GM18511 (cell line): Measurements from ENCODE around the gene FMNL3.
A peak's percentile ranks its signal among the peaks of the same experiment; 100 is the strongest.
"Not testable (repeated sequence)": the region's sequence is repeated elsewhere in the genome, so short reads cannot be mapped to it uniquely, and the experiment has no call there.

Experiments used
- ATAC-seq: cut with Tn5 transposase; IDR thresholded peaks from one replicate; pipeline ENCODE4 v1.9.1; 2021; ENCODE audit warnings: mild to moderate bottlenecking, moderate library complexity; ENCODE audit not compliant: unreplicated experiment

FMNL3 gene

DNA sequence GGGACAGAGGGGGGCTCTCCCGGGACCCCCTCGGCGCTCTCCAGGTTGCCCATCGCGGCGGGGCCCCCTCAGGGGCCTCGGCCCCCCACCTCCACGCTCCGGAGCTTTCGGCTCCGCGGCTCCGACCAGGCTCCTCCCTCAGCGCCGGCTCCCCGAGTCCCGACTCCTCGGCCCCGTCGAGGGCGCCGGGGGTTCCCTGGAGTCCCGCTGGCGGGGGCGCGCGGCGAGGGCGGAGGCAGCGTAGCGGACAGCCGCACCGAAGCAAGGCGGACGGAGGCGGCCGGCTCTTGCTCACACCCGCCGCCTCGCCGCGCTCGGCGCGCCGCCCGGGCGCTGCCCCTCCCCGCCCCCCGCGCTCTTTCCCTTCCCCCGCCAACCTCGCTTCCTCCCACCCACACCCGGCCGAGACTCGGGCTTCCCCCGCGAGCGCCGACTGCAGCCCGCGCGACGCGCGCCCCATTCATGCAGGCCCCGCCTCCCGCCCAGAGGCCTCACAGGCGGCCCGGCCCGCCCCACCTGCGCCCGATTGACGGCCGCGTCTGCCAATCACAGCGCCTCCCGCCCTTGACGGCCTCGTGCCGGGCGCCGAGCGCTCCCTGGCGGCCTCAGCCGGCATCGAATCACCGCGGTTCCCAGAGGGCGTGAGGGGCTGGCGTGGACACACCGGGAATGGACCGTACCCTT, at the start of gene FMNL3:
TSS of gene FMNL3 (minus strand) at position 278 of the 684 bp plus-strand sequence. CDS start at position 53, 225 bp downstream.
- peak; percentile 83 for ATAC-seq

- ATAC-seq: no peak
Observed at GRCh38 chr12:49750996-49751393, 43.8 kb upstream of the FMNL3 start.

DNA sequence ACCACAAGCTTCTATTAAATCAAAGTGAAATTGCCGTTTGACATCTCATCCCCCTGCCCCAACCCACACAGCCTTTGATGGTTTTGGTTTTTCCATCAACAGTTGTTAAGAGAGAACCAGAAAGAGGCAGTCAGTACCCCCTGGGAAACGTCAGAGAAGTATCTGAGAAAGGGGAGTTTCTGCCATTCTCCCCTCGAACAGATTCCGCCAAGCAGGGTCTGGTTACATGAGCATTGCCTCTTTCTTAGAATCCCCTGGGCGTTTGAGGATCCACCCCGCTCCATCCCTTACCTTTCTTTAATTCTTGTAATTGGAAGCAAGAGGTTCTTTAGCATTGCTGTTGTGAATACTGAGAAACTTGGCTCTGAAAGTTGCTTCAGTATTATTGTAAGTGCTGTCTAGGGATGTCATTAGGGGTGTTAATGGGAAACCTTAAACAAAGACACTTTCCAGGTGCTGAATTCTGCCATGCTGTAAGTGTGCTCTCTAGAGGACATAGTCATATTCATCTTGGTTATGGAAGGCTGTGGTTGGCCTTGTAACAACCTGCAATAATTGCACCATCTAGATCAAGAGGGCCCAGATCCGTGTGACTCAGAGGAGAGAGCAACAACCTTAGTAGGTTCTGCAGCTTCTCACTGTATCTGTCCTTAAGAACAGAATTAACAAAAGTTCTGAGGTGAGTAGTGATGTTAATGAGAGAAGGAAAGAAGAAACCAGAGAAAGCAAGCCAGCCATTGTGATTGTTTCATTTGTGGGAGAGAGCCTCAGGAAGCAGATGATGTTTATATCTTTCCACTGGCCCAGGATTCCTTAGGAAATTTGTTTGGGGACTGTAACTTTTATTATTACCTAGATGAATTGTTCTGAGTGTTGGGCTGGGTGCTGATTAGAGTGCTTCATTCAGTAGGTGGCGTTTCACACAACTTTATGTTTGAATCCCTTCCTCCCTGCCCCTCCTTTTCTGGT, 43.1 kb upstream of the FMNL3 start:
- peak; percentile 59 for ATAC-seq

DNA sequence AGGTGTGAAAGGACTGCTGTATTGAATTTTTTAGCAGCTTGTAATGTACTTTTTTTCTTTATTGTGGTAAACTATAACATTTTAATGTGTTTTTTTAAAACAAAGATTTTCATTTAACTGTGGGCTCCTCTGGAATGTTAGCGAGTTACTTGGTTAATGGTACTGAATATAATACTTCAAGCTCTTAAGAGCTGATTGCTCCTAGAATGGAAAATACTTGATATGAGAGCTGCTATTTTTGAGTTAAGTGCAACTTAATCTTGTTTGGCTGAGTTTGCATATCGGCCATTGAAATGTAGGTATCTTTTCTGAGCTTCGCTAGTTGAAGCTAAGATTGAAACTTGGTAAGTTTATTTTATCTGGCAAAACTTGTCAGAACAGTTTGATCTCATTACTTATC, 41.6 kb upstream of the FMNL3 start:
- no peak for ATAC-seq

- no peak for ATAC-seq
Observed at GRCh38 chr12:49748306-49748705, 41.1 kb upstream of the FMNL3 start.

DNA sequence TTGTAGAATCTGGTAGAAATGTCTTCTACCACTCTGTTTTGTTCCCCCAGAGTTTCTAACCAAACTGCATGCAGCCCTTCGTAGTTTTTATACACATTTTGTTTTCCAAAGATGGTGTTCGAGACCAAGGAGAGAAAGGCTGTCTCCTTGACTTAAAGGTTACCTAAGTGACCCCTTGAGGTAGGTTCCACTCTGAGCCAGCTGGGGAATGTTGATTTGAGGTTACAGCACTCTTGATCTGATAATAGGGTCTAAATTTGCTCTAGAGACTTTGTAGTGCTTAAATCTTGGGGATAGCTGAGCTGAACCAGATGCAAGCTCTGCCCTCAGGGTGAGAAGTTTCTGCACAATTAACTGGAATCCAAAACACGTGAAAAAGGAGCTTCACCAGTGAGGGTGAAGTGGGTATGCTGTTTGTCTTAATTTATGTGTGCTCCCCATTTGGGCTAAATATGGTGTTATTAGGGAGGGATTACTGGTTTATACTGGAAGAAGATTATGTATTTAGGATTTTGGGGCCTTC, 37.2 kb upstream of the FMNL3 start:
- ATAC-seq: no peak

DNA sequence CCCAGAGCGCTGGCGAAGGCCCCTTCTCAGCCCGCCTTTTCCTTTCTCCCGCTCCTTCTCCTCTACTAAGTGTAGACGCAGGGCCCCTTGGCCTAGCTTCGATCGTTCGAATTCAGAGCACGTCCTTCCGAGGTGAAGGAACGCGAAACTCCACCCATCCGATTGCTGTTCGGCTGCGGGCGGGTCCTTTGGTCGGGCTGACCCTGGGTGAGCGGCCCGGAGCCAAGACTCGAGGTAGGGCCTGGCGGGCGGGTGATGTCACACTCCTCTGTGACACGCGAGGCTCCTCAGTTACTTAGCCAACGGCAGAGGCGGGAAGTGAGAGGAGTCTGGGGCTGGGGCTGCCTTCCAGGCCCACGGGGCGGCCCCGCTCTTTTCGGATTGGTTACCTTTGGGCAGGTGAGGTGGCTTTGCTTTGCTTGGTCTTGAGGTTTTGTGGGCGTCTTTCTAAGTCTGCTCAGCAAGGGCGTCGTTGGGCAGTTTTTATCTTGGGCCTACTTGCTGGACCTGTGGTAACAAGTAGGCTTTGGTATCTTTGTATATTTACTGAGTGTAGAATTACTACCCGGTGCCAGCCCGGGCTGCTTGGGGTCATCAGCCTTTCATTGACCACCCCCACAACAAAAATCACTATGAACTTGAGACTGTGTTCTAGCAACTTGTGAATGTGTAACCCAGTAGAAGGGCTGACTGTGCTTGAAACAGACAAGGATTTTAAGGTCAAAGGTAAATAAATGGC, 34.8 kb upstream of the FMNL3 start:
- peak; percentile 60 for ATAC-seq

DNA sequence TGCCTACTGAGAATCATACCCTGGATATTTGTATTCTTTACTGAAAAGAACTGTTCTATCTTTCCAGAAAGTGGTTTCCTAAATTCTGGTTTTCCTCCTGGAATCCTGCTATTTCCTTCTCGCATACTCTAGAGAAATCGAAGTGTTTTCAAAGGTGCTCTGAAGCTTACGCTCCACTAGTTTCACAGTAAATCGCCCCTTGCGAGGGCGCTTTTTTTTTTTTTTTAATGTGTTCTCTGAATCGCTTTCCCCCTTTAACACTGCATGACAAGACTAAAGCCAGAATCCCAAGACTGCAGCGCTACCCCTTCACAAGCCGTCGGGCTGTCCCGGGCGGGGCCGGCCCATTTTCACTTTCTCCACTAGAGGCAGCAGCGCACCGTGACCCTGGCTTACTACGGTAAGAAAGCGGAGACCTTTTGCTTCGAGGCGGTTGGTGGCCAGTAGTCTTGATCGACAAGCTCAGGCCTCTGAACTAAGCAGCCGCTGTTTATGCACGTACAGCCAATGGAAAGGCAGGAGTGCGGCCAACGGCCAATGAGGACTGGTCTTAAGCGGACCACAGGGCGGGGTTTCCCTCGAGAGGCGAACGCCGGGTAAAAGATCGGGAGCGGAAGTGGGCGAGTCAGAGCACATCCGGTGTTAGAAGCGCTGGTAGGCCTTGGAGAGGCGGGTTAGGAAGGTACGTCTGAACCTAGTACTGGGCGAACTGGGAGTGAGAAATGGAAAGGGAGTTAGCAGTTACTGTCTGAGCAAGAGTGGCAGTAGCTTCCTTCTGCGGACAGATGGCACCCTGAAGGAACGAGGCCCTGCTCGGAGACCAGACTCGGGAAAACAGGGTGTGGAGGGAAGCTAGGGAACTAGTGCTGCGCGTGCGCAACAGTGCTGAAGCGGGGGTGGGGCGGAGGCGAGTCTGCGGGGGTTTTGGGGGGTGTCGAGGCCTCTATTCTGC, 34.0 kb upstream of the FMNL3 start, which contains the start of gene TMBIM6:
TSS of gene TMBIM6 (plus strand) at position 628 of the 952 bp plus-strand sequence. CDS start 10,937 bp downstream, outside the sequence.
- peak; percentile 95 for ATAC-seq

DNA sequence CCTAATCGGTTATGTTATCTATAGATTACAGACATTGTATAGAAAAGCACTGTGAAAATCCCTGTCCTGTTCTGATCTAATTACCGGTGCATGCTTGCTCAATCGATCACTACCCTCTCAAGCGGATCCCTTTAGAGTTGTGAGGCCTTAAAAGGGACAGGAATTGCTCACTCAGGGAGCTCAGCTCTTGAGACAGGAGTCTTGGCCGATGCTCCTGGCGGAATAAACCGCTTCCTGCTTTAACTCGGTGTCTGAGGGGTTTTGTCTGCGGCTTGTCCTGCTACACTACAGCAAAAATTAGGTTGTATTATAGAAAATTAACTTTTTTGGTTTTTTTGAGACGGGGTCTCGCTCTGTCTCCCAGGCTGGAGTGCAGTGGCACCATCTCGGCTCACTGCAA, 33.1 kb upstream of the FMNL3 start:
- ATAC-seq: not testable (repeated sequence)

- not testable (repeated sequence) for ATAC-seq
Observed at GRCh38 chr12:49738721-49739120, 31.5 kb upstream of the FMNL3 start.

- ATAC-seq: not testable (repeated sequence)
Observed at GRCh38 chr12:49734900-49735299, 27.7 kb upstream of the FMNL3 start.

- no peak for ATAC-seq
Observed at GRCh38 chr12:49733219-49734017, 26.2 kb upstream of the FMNL3 start.

DNA sequence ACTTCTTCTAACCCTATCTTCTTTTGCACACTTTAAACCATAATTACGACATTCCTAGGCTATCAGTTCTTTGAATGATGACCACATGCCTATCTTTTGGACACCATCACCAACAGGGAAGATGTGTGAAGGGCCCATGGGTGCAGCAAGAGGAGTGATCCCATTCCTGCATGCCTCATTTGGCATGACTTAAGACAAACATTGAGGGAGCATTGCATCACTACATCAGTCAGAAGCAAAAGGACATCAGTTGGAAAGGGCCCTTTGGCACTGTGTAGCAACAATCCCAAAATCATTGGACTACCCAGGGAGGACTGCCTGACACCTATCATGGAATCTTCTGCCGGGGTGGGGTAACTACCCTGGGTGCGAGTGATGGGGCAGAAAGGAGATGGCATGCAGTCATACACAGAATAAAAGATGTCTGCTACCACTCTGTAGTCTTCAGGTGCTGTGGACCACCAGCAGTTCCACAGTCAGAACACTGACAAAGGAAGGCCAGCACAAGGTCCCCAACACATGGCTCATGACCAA, 23.4 kb upstream of the FMNL3 start:
- ATAC-seq: no peak

- no peak for ATAC-seq
Observed at GRCh38 chr12:49730050-49730449, 22.8 kb upstream of the FMNL3 start.

DNA sequence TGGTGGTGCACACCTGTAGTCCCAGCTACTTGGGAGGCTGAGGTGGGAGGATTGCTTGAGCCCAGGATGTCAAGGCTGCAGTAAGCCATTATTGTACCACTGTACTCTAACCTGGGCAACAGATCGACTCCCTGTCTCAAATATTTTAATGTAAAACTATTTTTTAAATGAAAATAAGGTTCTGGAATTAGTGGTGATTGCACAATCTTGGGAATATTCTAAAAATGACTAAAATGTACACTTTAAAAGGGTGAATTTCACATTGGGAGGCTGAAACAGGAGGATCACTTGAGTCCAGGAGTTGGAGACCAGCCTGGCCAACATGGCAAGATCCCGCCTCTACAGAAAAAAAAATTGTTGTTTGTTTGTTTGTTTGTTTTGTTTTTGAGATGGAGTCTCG, 21.2 kb upstream of the FMNL3 start:
- no peak for ATAC-seq

DNA sequence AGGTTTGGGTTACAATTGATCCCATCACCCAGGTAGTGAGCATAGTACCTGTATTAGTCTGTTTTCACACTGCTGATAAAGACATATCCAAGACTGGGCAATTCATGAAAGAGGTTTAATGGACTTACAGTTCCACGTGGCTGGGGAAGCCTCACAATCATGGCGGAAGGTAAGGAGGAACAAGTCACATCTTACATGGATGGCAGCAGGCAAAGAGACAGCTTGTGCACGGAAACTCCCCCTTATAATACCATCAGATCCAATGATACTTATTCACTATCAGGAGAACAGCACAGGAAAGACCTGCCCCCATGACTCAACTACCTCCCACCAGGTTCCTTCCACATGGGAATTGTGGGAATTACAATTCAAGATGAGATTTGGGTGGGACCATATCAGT, 14.2 kb upstream of the FMNL3 start:
- ATAC-seq: not testable (repeated sequence)

DNA sequence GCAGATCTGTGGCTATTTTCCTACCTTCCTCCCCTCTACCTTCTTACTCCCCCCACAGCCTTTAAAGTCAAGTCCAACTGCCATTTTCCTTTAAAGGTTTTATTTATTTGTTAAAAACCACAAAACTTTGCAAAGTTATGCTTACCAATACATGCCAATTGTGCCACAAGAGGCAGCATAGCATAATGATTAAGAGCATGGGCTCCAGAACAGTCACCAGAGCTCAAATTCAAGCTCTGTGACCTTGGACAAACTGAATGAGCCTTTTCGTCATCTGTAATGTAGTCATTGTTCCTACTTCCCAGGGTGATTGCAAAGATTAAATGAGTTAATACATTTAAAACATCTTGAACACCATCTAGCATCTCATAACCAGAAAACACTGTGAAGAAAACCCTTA, 13.0 kb upstream of the FMNL3 start:
- ATAC-seq: no peak

GRCh38 chr12:49717800-49718199, 10.6 kb upstream of the FMNL3 start:
- not testable (repeated sequence) for ATAC-seq

DNA sequence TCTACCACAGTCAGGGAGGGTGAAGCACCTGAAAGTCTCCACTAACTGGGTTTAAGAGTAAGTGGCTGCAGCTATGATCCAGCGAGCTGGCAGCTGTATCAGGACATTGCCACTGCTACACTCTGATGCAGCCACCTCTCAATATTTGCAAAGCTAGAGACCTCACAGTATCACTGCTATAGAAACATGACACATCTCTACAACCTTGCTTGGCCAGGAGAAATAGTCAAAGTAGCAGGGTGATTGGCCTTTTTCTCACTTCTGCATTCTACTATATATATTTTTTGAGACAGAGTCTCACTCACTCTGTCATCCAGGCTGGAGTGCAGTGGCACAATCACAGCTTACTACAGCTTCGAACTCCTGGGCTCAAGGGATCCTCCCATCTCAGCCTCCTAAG, 9.3 kb upstream of the FMNL3 start:
- peak; percentile 84 for ATAC-seq
